H1 (cell line): ENCODE measurements around the gene TRMT61A. TPM values are rescaled to one million over a fixed set of nuclear protein-coding genes. Genes with fewer than 3 reads are reported as not detected.

Experiments used
- RNF2 ChIP-seq: fragments of 200-900, 300-1000 bp; sonication (generic); IDR thresholded peaks from 2 replicates; pipeline ENCODE4 v1.7.1; 2016; ENCODE audit warnings: borderline replicate concordance, low read depth, mild to moderate bottlenecking, antibody characterized with exemption, low read length; ENCODE audit not compliant: poor library complexity, severe bottlenecking; ENCODE audit errors: missing control alignments
- polyA plus RNA-seq, 7 experiments: library from polyadenylated mRNA; depleted of rRNA in 3 of 7; stranded (reverse) in 5 of 7; unstranded in 2 of 7; fragments of >200 nt in 5 of 7; fragments of 200-250 nt in 2 of 7; gene quantifications; 1 replicate in 5 of 7; 2 replicates in 1 of 7; 4 replicates in 1 of 7; pipeline versions ENCODE4 v1.2.1 to v1.2.3, GENCODE V29; 2011 to 2013; ENCODE audit warnings: missing spikeins in 2 of 7, mixed read lengths in 2 of 7
- total RNA-seq: library from RNA; stranded (reverse); fragmentation: NEBNext Ultra II Directional; extraction: Animal tissue kit (Norgen Biotek cat#: 25700); gene quantifications from 2 replicates; pipeline ENCODE4 v1.2.1, GENCODE V29; 2021
- TF ChIP-seq, protein P1 (sequence below): fragments of 300-600 bp; sonication (generic); IDR thresholded peaks from 2 replicates; pipeline ENCODE4 v1.7.1; 2012; ENCODE audit warnings: low read length, moderate library complexity, mild to moderate bottlenecking, inconsistent platforms; ENCODE audit not compliant: insufficient replicate concordance

Gene TRMT61A
- total and polyA plus RNA-seq, 2 of the 8 experiments (the other 6 are each of a cell fraction or from before 2014, with no cell fraction given): 15.8 to 19.0 TPM

DNA sequence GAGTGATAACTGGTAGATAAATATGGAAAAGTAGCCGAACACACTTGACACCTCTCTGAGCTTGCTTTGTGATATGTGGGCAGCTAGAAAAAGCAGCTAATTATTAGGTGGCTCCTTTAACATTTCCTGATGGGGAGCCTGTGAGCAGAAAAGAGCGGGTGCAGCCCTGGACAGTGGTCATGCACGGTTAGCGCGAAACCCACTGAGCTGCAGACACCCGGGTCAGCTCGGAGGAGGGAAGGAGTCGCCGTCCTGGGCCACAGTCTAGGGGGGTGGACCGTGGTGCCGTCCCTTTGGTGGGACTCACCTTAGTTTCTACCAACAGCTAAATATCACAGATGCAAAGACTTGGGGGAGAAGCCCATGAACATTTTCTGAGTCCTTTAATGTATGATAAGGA, 40.4 kb downstream of the TRMT61A start (continued):
- TF ChIP-seq, protein P1, sequence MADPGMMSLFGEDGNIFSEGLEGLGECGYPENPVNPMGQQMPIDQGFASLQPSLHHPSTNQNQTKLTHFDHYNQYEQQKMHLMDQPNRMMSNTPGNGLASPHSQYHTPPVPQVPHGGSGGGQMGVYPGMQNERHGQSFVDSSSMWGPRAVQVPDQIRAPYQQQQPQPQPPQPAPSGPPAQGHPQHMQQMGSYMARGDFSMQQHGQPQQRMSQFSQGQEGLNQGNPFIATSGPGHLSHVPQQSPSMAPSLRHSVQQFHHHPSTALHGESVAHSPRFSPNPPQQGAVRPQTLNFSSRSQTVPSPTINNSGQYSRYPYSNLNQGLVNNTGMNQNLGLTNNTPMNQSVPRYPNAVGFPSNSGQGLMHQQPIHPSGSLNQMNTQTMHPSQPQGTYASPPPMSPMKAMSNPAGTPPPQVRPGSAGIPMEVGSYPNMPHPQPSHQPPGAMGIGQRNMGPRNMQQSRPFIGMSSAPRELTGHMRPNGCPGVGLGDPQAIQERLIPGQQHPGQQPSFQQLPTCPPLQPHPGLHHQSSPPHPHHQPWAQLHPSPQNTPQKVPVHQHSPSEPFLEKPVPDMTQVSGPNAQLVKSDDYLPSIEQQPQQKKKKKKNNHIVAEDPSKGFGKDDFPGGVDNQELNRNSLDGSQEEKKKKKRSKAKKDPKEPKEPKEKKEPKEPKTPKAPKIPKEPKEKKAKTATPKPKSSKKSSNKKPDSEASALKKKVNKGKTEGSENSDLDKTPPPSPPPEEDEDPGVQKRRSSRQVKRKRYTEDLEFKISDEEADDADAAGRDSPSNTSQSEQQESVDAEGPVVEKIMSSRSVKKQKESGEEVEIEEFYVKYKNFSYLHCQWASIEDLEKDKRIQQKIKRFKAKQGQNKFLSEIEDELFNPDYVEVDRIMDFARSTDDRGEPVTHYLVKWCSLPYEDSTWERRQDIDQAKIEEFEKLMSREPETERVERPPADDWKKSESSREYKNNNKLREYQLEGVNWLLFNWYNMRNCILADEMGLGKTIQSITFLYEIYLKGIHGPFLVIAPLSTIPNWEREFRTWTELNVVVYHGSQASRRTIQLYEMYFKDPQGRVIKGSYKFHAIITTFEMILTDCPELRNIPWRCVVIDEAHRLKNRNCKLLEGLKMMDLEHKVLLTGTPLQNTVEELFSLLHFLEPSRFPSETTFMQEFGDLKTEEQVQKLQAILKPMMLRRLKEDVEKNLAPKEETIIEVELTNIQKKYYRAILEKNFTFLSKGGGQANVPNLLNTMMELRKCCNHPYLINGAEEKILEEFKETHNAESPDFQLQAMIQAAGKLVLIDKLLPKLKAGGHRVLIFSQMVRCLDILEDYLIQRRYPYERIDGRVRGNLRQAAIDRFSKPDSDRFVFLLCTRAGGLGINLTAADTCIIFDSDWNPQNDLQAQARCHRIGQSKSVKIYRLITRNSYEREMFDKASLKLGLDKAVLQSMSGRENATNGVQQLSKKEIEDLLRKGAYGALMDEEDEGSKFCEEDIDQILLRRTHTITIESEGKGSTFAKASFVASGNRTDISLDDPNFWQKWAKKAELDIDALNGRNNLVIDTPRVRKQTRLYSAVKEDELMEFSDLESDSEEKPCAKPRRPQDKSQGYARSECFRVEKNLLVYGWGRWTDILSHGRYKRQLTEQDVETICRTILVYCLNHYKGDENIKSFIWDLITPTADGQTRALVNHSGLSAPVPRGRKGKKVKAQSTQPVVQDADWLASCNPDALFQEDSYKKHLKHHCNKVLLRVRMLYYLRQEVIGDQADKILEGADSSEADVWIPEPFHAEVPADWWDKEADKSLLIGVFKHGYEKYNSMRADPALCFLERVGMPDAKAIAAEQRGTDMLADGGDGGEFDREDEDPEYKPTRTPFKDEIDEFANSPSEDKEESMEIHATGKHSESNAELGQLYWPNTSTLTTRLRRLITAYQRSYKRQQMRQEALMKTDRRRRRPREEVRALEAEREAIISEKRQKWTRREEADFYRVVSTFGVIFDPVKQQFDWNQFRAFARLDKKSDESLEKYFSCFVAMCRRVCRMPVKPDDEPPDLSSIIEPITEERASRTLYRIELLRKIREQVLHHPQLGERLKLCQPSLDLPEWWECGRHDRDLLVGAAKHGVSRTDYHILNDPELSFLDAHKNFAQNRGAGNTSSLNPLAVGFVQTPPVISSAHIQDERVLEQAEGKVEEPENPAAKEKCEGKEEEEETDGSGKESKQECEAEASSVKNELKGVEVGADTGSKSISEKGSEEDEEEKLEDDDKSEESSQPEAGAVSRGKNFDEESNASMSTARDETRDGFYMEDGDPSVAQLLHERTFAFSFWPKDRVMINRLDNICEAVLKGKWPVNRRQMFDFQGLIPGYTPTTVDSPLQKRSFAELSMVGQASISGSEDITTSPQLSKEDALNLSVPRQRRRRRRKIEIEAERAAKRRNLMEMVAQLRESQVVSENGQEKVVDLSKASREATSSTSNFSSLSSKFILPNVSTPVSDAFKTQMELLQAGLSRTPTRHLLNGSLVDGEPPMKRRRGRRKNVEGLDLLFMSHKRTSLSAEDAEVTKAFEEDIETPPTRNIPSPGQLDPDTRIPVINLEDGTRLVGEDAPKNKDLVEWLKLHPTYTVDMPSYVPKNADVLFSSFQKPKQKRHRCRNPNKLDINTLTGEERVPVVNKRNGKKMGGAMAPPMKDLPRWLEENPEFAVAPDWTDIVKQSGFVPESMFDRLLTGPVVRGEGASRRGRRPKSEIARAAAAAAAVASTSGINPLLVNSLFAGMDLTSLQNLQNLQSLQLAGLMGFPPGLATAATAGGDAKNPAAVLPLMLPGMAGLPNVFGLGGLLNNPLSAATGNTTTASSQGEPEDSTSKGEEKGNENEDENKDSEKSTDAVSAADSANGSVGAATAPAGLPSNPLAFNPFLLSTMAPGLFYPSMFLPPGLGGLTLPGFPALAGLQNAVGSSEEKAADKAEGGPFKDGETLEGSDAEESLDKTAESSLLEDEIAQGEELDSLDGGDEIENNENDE: no peak
- no peak for TF ChIP-seq RNF2
